Effector memory CD4-positive, alpha-beta T cell (primary cell): Measurements from ENCODE around the gene ARHGEF1.

ENCODE experiments used
- DNase-seq, 3 donors: peaks; one replicate each; pipeline ENCODE4 v3.0.0-alpha.2; 2020
- H3K27ac ChIP-seq: 2 replicates; pipeline ENCODE4 v1.7.0; 2013; ENCODE audit warnings: mild to moderate bottlenecking, low read length, moderate library complexity; ENCODE audit not compliant: insufficient read depth, poor library complexity, severe bottlenecking
- H3K27me3 ChIP-seq: replicated peaks from 2 replicates; pipeline ENCODE4 v1.7.0; 2013; ENCODE audit warnings: mild to moderate bottlenecking, low read length; ENCODE audit not compliant: insufficient read depth, control insufficient read depth, poor library complexity, severe bottlenecking
- H3K36me3 ChIP-seq: 2 replicates; pipeline ENCODE4 v1.7.0; 2013; ENCODE audit warnings: mild to moderate bottlenecking, low read length, moderate library complexity; ENCODE audit not compliant: control insufficient read depth, insufficient read depth
- H3K4me1 ChIP-seq: 2 replicates; pipeline ENCODE4 v1.7.0; 2013; ENCODE audit warnings: low read length, mild to moderate bottlenecking; ENCODE audit not compliant: control insufficient read depth, insufficient read depth, poor library complexity, severe bottlenecking
- H3K4me3 ChIP-seq: 2 replicates; pipeline ENCODE4 v1.7.0; 2013; ENCODE audit warnings: low read length, low read depth, mild to moderate bottlenecking; ENCODE audit not compliant: insufficient read depth, poor library complexity, severe bottlenecking
- H3K9me3 ChIP-seq: 2 replicates; pipeline ENCODE4 v1.7.0; 2013; ENCODE audit warnings: mild to moderate bottlenecking, low read length, moderate library complexity; ENCODE audit not compliant: control insufficient read depth

The ARHGEF1 gene

GRCh38 chr19:41918095-41918494 is 35.1 kb downstream of the ARHGEF1 start:
- H3K36me3 ChIP-seq = no peaks in the 10 kb centered on the region
- H3K9me3 ChIP-seq = no peaks in the 10 kb centered on the region
- H3K4me1 ChIP-seq = peaks cover 26% of the 10 kb centered on the region
- no peak for DNase-seq
- H3K4me3 ChIP-seq = no peak overlapping the region
- H3K27me3 ChIP-seq = peaks cover 20% of the 10 kb centered on the region
- no peak overlapping the region for H3K27ac ChIP-seq

GRCh38 chr19:41918653-41919244 is 35.8 kb downstream of the ARHGEF1 start:
- no peak overlapping the region for H3K27ac ChIP-seq
- no peaks in the 10 kb centered on the region for H3K9me3 ChIP-seq
- H3K27me3 ChIP-seq = peaks cover 15% of the 10 kb centered on the region
- peaks cover 21% of the 10 kb centered on the region for H3K4me1 ChIP-seq
- no peak overlapping the region for H3K4me3 ChIP-seq
- DNase-seq = no peak
- no peaks in the 10 kb centered on the region for H3K36me3 ChIP-seq

GRCh38 chr19:41919948-41920712 is 37.1 kb downstream of the ARHGEF1 start:
- H3K9me3 ChIP-seq = no peaks in the 10 kb centered on the region
- peaks cover 9% of the 10 kb centered on the region for H3K4me1 ChIP-seq
- H3K36me3 ChIP-seq = no peaks in the 10 kb centered on the region
- DNase-seq = no peak
- H3K27ac ChIP-seq = no peak overlapping the region
- peaks cover 9% of the 10 kb centered on the region for H3K27me3 ChIP-seq
- no peak overlapping the region for H3K4me3 ChIP-seq

- DNase-seq = no peak
- H3K4me1 ChIP-seq = no peaks in the 10 kb centered on the region
- H3K27ac ChIP-seq = no peak overlapping the region
- no peaks in the 10 kb centered on the region for H3K36me3 ChIP-seq
- H3K4me3 ChIP-seq = no peak overlapping the region
- H3K9me3 ChIP-seq = no peaks in the 10 kb centered on the region
- H3K27me3 ChIP-seq = no peaks in the 10 kb centered on the region
Measured at GRCh38 chr19:41920882-41921576, 38.0 kb downstream of the ARHGEF1 start.

GRCh38 chr19:41921577-41922576 is 38.9 kb downstream of the ARHGEF1 start:
- Histone ChIP-seq H3K27me3 (no peaks in the 10 kb centered on the region), H3K9me3 (no peaks in the 10 kb centered on the region), H3K4me3 (no peak overlapping the region), H3K4me1 (no peaks in the 10 kb centered on the region), H3K27ac (no peak overlapping the region), H3K36me3 (no peaks in the 10 kb centered on the region)
- DNase-seq = no peak

GRCh38 chr19:41922585-41922984 is 39.6 kb downstream of the ARHGEF1 start:
- no peaks in the 10 kb centered on the region for H3K9me3 ChIP-seq
- H3K4me3 ChIP-seq = no peak overlapping the region
- no peaks in the 10 kb centered on the region for H3K27me3 ChIP-seq
- peaks cover 3% of the 10 kb centered on the region for H3K4me1 ChIP-seq
- H3K27ac ChIP-seq = no peak overlapping the region
- no peak for DNase-seq
- H3K36me3 ChIP-seq = no peaks in the 10 kb centered on the region

GRCh38 chr19:41923045-41923788 is 40.2 kb downstream of the ARHGEF1 start:
- Histone ChIP-seq H3K4me1 (peaks cover 8% of the 10 kb centered on the region), H3K4me3 (no peak overlapping the region), H3K27me3 (no peaks in the 10 kb centered on the region), H3K27ac (no peak overlapping the region), H3K9me3 (no peaks in the 10 kb centered on the region), H3K36me3 (no peaks in the 10 kb centered on the region)
- DNase-seq = no peak

GRCh38 chr19:41924151-41925145 is 41.5 kb downstream of the ARHGEF1 start:
- Histone ChIP-seq H3K27ac (no peak overlapping the region), H3K4me3 (no peak overlapping the region), H3K9me3 (no peaks in the 10 kb centered on the region), H3K4me1 (peaks cover 19% of the 10 kb centered on the region), H3K36me3 (no peaks in the 10 kb centered on the region), H3K27me3 (no peaks in the 10 kb centered on the region)
- DNase-seq = no peak
